GM12878 (cell line): ENCODE results near the gene CANX. TPM values are rescaled to one million over a fixed set of nuclear protein-coding genes. Genes with fewer than 3 reads are reported as not detected.
"Not testable (repeated sequence)": the region's sequence is repeated elsewhere in the genome, so short reads cannot be mapped to it uniquely, and the experiment has no call there.

Source experiments
- ATAC-seq: fragments of 200-7000 bp; cut with Tn5 transposase; 3 replicates; pipeline ENCODE4 v1.9.1; 2020; ENCODE audit warnings: mild to moderate bottlenecking, moderate library complexity
- BruUV-seq: library from RNA; stranded (reverse); fragments of 400-500 nt; replicated peaks from 2 replicates; lab custom pipeline; 2021; lab: Mats Ljungman, UMichigan
- CTCF ChIA-PET: fragments of 300-600 bp; sonication (Branson Sonifier 250); formaldehyde crosslinking; extraction: SDS; loops from one replicate; lab custom pipeline; 2021; ENCODE audit warnings: inconsistent platforms; lab: Yijun Ruan, JAX
- POLR2A ChIA-PET: fragments of 350-600 bp; formaldehyde crosslinking; extraction: SDS; loops from one replicate; lab custom pipeline; 2021; ENCODE audit warnings: inconsistent platforms; lab: Charles Lee
- RAD21 ChIA-PET: fragments of 300-600 bp; sonication (Branson Sonifier 250); formaldehyde crosslinking; loops from one replicate; lab custom pipeline; 2023; ENCODE audit warnings: antibody characterized with exemption; ENCODE audit not compliant: unreplicated experiment; lab: Charles Lee
- SMC1A ChIA-PET: fragments of 300-600 bp; sonication (Branson Sonifier 250); formaldehyde crosslinking; loops from one replicate; lab custom pipeline; 2023; ENCODE audit not compliant: unreplicated experiment, uncharacterized antibody; lab: Charles Lee
- DNase-seq: peaks from one replicate; pipeline ENCODE4 v3.0.0-alpha.2; 2011; ENCODE audit warnings: low read depth, low spot score
- FAIRE-seq: peaks from 3 replicates; lab custom pipeline; 2011; peaks lifted over from hg19 to GRCh38; lab: Jason Lieb, UNC
- H2AFZ ChIP-seq: 2 replicates; pipeline ENCODE4 v1.6.0; 2011; ENCODE audit warnings: low read depth, low read length, control low read depth; ENCODE audit not compliant: control insufficient read depth
- H3K27ac ChIP-seq: 2 replicates; pipeline ENCODE4 v1.5.1; 2011; ENCODE audit warnings: control low read depth; ENCODE audit not compliant: control insufficient read depth, insufficient read depth
- H3K27me3 ChIP-seq, 2 experiments: replicated peaks in 1 of 2; 2 replicates each; pipeline versions ENCODE4 v1.6.0 to v1.6.1; 2011; ENCODE audit warnings: low read length in 1 of 2; ENCODE audit not compliant: control insufficient read depth in 2 of 2, insufficient read depth in 2 of 2
- H3K36me3 ChIP-seq, 2 experiments: 2 replicates each; pipeline ENCODE4 v1.5.1; 2011; ENCODE audit warnings: low read length in 1 of 2; ENCODE audit not compliant: control insufficient read depth in 2 of 2, insufficient read depth in 2 of 2
- H3K4me1 ChIP-seq: 2 replicates; pipeline ENCODE4 v1.6.1; 2011; ENCODE audit warnings: mild to moderate bottlenecking, low read length, moderate library complexity, mixed read lengths; ENCODE audit not compliant: control insufficient read depth, insufficient read depth
- H3K4me2 ChIP-seq: 2 replicates; pipeline ENCODE4 v1.6.0; 2011; ENCODE audit warnings: control low read depth; ENCODE audit not compliant: control insufficient read depth, insufficient read depth
- H3K4me3 ChIP-seq: fragments of 200-600 bp; sonication (generic); 2 replicates; pipeline ENCODE4 v1.5.1; 2016
- H3K79me2 ChIP-seq: 2 replicates; pipeline ENCODE4 v1.6.0; 2011; ENCODE audit warnings: low read length; ENCODE audit not compliant: control insufficient read depth, insufficient read depth
- H3K9ac ChIP-seq: 2 replicates; pipeline ENCODE4 v1.8.0; 2011; ENCODE audit warnings: low read length, control low read depth, mixed read lengths; ENCODE audit not compliant: control insufficient read depth, insufficient read depth
- H3K9me3 ChIP-seq: replicated peaks from 3 replicates; pipeline ENCODE4 v1.5.1; 2011; ENCODE audit warnings: mild to moderate bottlenecking, low read length; ENCODE audit not compliant: control insufficient read depth, insufficient read depth
- H4K20me1 ChIP-seq: 2 replicates; pipeline ENCODE4 v1.6.0; 2011; ENCODE audit not compliant: control insufficient read depth, insufficient read depth
- HCFC1 ChIP-seq: fragments of 150-350 bp; IDR thresholded peaks from 2 replicates; pipeline ENCODE4 v1.6.1; 2014; ENCODE audit warnings: low read length
- KDM1A ChIP-seq: fragments of 200-600 bp; sonication (generic); IDR thresholded peaks from 2 replicates; pipeline ENCODE4 v1.6.1; 2016; ENCODE audit warnings: borderline replicate concordance
- NR2C1 ChIP-seq: fragments of 450-650 bp; IDR thresholded peaks from 2 replicates; pipeline ENCODE4 v1.6.1; 2017; ENCODE audit warnings: antibody characterized with exemption, mild to moderate bottlenecking, moderate library complexity
- POLR2AphosphoS2 ChIP-seq: IDR thresholded peaks from 2 replicates; pipeline ENCODE4 v1.6.1; 2011; ENCODE audit warnings: low read depth, mild to moderate bottlenecking, low read length, improper control_type of control experiment, moderate library complexity
- RAD21 ChIP-seq: IDR thresholded peaks from 2 replicates; pipeline ENCODE4 v1.6.1; 2011; ENCODE audit warnings: mild to moderate bottlenecking, low read depth, low read length, moderate library complexity; ENCODE audit not compliant: insufficient read depth
- SMAD5 ChIP-seq: IDR thresholded peaks from 2 replicates; pipeline ENCODE4 v1.6.1; 2016; ENCODE audit warnings: antibody characterized with exemption, low read depth
- TBL1XR1 ChIP-seq: IDR thresholded peaks from 2 replicates; pipeline ENCODE4 v1.6.1; 2012; ENCODE audit warnings: low read depth, low read length, improper control_type of control experiment
- TCF7 ChIP-seq: IDR thresholded peaks from 2 replicates; pipeline ENCODE4 v1.6.1; 2014; ENCODE audit warnings: antibody characterized with exemption, borderline replicate concordance
- YY1 ChIP-seq: IDR thresholded peaks from 2 replicates; pipeline ENCODE4 v1.6.1; 2011; ENCODE audit warnings: low read depth, mild to moderate bottlenecking, low read length
- ZNF622 ChIP-seq: fragments of 450-650 bp; IDR thresholded peaks from 2 replicates; pipeline ENCODE4 v1.6.1; 2017; ENCODE audit warnings: mild to moderate bottlenecking, inconsistent platforms
- ZNF687 ChIP-seq: fragments of 450-650 bp; IDR thresholded peaks from 2 replicates; pipeline ENCODE4 v1.6.1; 2017; ENCODE audit warnings: mild to moderate bottlenecking, moderate library complexity
- WGBS: methylation state at CpG from one replicate; pipeline ENCODE4 v1.1.6; 2016; ENCODE audit warnings: low lambda C conversion rate; ENCODE audit not compliant: insufficient replicate concordance, insufficient coverage; ENCODE audit errors: missing lambda C conversion rate; 5-methylcytosine and 5-hydroxymethylcytosine counted together
- in situ Hi-C: fragments of 300-500 bp; cut with MboI; formaldehyde crosslinking; loops from 9 replicates; pipeline ENCODE4 v1.14.3; 2018; ENCODE audit warnings: mixed read lengths
- intact Hi-C: fragments of 100-400 bp; cut with micrococcal nuclease; formaldehyde crosslinking; loops from one replicate; pipeline ENCODE4 v1.14.2; 2022; ENCODE audit not compliant: unreplicated experiment
- polyA plus RNA-seq, 11 experiments: library from polyadenylated mRNA; depleted of rRNA in 4 of 11; unstranded in 6 of 11; stranded (reverse) in 5 of 11; fragments of >200 nt; fragmentation: Nextera tagmentation in 4 of 11; fragmentation: Illumina TruSeq in 1 of 11; extraction: Ambion mirVana in 4 of 11; extraction: Trizol in 1 of 11; gene quantifications; 1 replicate in 1 of 11; 2 replicates in 10 of 11; pipeline versions ENCODE4 v1.2.1 to v1.2.3, GENCODE V29; 2011 to 2016; ENCODE audit warnings: inconsistent platforms in 2 of 11, missing spikeins in 2 of 11, low read depth in 1 of 11
- total RNA-seq, 4 experiments: library from RNA; depleted of rRNA in 3 of 4; stranded (reverse); fragments of >200 nt in 3 of 4; fragmentation: Illumina TruSeq in 1 of 4; extraction: Trizol in 1 of 4; gene quantifications; 2 replicates each; pipeline versions ENCODE4 v1.2.1 to v1.2.3, GENCODE V29; 2013 to 2021
- TF ChIP-seq, protein P1 (sequence below): fragments of 450-650 bp; IDR thresholded peaks from 2 replicates; pipeline ENCODE4 v1.6.1; 2017; ENCODE audit warnings: borderline replicate concordance

Gene CANX
- total and polyA plus RNA-seq, 10 of the 15 experiments (the other 5 are each of a cell fraction or from before 2014, with no cell fraction given) = 78.2 to 602 (median 412) TPM

GRCh38 chr5:179661647-179662046 is 37.1 kb upstream of the CANX start:
- H3K9me3 ChIP-seq, H3K4me3 ChIP-seq, H3K9ac ChIP-seq, intact Hi-C loops, DNase-seq, H3K4me2 ChIP-seq, H3K27me3 ChIP-seq, H3K36me3 ChIP-seq, H3K79me2 ChIP-seq, FAIRE-seq, H3K27ac ChIP-seq, H2AFZ ChIP-seq, BruUV-seq, H4K20me1 ChIP-seq, RAD21 ChIA-PET, ATAC-seq, H3K4me1 ChIP-seq, in situ Hi-C loops: not testable (repeated sequence)
- ChIA-PET CTCF (interaction anchor here (0.7 kb wide), 1 partner anchor 17 kb away, joined by 5 read pairs; no protein-coding TSS in a partner anchor), POLR2A (interaction anchor here (0.7 kb wide), 1 partner anchor 23 kb away, joined by 3 read pairs; no protein-coding TSS in a partner anchor), SMC1A (interaction anchor here (0.7 to 1.2 kb wide), 3 partner anchors 42 to 132 kb away, joined by 3 read pairs; partner anchors contain the start of gene LTC4S)
- WGBS = 91% methylated on average over 6 of the region's 6 CpGs

GRCh38 chr5:179668391-179668790 is 30.4 kb upstream of the CANX start:
- no TSS peak for BruUV-seq
- Histone ChIP-seq H3K4me2 (no peak overlapping the region), H3K27me3 (no peaks in the 10 kb centered on the region), H3K9me3 (no peaks in the 10 kb centered on the region), H3K27ac (no peak overlapping the region), H3K9ac (no peak overlapping the region), H2AFZ (no peak overlapping the region), H3K4me1 (no peaks in the 10 kb centered on the region), H3K79me2 (no peaks in the 10 kb centered on the region), H4K20me1 (no peaks in the 10 kb centered on the region), H3K4me3 (no peak overlapping the region), H3K36me3 (peaks cover 0 to 2% of the 10 kb centered on the region in 2 experiments; a peak in 2 of 4 replicates)
- ChIA-PET RAD21 (interaction anchor here (1.1 kb wide), 1 partner anchor 45 kb away, joined by 4 read pairs; the partner anchor contains the start of gene HNRNPH1), CTCF (interaction anchor here (0.8 to 2.0 kb wide), 3 partner anchors 9 to 75 kb away, joined by 3 to 6 read pairs (median 4); no protein-coding TSS in a partner anchor), SMC1A (interaction anchor here (1.0 kb wide), 1 partner anchor 30 kb away, joined by 3 read pairs; no protein-coding TSS in a partner anchor), POLR2A (interaction anchor here (0.6 kb wide), 1 partner anchor 9 kb away, joined by 7 read pairs; no protein-coding TSS in a partner anchor)
- intact Hi-C loops (no loop called here), in situ Hi-C loops (no loop called here)
- DNase-seq = no peak
- WGBS = 80% methylated on average over 7 of the region's 7 CpGs
- FAIRE-seq = peak; percentile 77
- peak; percentile 90 for ATAC-seq
- TF ChIP-seq TCF7 (no peak), HCFC1 (no peak), KDM1A (no peak), YY1 (0 out of 2 replicates have a peak, but pooled peaks have one; percentile 22), POLR2AphosphoS2 (no peak), ZNF622 (no peak), RAD21 (peak; percentile 68), SMAD5 (no peak), TBL1XR1 (no peak), ZNF687 (no peak), NR2C1 (no peak)
- TF ChIP-seq, protein P1, sequence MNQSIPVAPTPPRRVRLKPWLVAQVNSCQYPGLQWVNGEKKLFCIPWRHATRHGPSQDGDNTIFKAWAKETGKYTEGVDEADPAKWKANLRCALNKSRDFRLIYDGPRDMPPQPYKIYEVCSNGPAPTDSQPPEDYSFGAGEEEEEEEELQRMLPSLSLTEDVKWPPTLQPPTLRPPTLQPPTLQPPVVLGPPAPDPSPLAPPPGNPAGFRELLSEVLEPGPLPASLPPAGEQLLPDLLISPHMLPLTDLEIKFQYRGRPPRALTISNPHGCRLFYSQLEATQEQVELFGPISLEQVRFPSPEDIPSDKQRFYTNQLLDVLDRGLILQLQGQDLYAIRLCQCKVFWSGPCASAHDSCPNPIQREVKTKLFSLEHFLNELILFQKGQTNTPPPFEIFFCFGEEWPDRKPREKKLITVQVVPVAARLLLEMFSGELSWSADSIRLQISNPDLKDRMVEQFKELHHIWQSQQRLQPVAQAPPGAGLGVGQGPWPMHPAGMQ = no peak
